Pons (tissue), 1 donor: Measurements from ENCODE around the gene GYS1.

Source experiments
- DNase-seq: peaks from one replicate; pipeline ENCODE4 v3.0.0-alpha.2; 2016; ENCODE audit warnings: low spot score

GYS1 gene

GRCh38 chr19:48988860-48989259 lies 4.2 kb downstream of the GYS1 start:
- no peak for DNase-seq

GRCh38 chr19:48988286-48988685 lies 4.8 kb downstream of the GYS1 start:
- no peak for DNase-seq

GRCh38 chr19:48987323-48987722 lies 5.8 kb downstream of the GYS1 start:
- no peak for DNase-seq

GRCh38 chr19:48986211-48986610 lies 6.9 kb downstream of the GYS1 start:
- DNase-seq = no peak

- DNase-seq = no peak
Observed at GRCh38 chr19:48985711-48986110, 7.4 kb downstream of the GYS1 start.

GRCh38 chr19:48982280-48982679 lies 10.8 kb downstream of the GYS1 start:
- no peak for DNase-seq

GRCh38 chr19:48977061-48977460 lies 16.0 kb downstream of the GYS1 start:
- DNase-seq = no peak

GRCh38 chr19:48975947-48976847 lies 16.9 kb downstream of the GYS1 start:
- DNase-seq = no peak

GRCh38 chr19:48970923-48971395 lies 22.1 kb downstream of the GYS1 start:
- DNase-seq = peak; percentile 77

GRCh38 chr19:48970139-48970766 lies 22.9 kb downstream of the GYS1 start:
- no peak for DNase-seq

GRCh38 chr19:48969276-48970138 lies 23.6 kb downstream of the GYS1 start:
- no peak for DNase-seq

- DNase-seq = no peak
Observed at GRCh38 chr19:48968813-48969218, 24.3 kb downstream of the GYS1 start.

- DNase-seq = no peak
Observed at GRCh38 chr19:48968179-48968661, 24.9 kb downstream of the GYS1 start.

- DNase-seq = peak; percentile 89
Observed at GRCh38 chr19:48967346-48968178, 25.5 kb downstream of the GYS1 start.

GRCh38 chr19:48966541-48967345 lies 26.4 kb downstream of the GYS1 start:
- DNase-seq = peak; percentile 44

GRCh38 chr19:48965806-48966540 lies 27.1 kb downstream of the GYS1 start:
- peak; percentile 90 for DNase-seq

GRCh38 chr19:48965040-48965805 lies 27.9 kb downstream of the GYS1 start, which contains the start of gene FTL:
Gene FTL, plus strand, starts transcription at chr19:48965309. Its CDS starts 199 bp downstream, at chr19:48965508.
- DNase-seq = peak; percentile 97

- DNase-seq = peak; percentile 61
Observed at GRCh38 chr19:48964205-48965039, 28.7 kb downstream of the GYS1 start.
